Keratinocyte (primary cell): ENCODE measurements around the gene ZBTB1. TPM values are rescaled to one million over a fixed set of nuclear protein-coding genes. Genes with fewer than 3 reads are reported as not detected.

ENCODE experiments used
- DNase-seq: peaks from one replicate; pipeline ENCODE4 v3.0.0-alpha.2; 2011; ENCODE audit warnings: low read depth, missing footprints, low spot score
- FAIRE-seq: peaks from 2 replicates; lab custom pipeline; 2011; peaks lifted over from hg19 to GRCh38; lab: Jason Lieb, UNC
- H2AFZ ChIP-seq: 2 replicates; pipeline ENCODE4 v1.6.0; 2012; ENCODE audit warnings: low read length, control low read depth, inconsistent platforms; ENCODE audit not compliant: control insufficient read depth
- H3K27ac ChIP-seq: 2 replicates; pipeline ENCODE4 v1.5.1; 2011; ENCODE audit warnings: low read length; ENCODE audit not compliant: control insufficient read depth, insufficient read depth
- H3K27me3 ChIP-seq: 3 replicates; pipeline ENCODE4 v1.6.0; 2011; ENCODE audit warnings: low read length; ENCODE audit not compliant: control insufficient read depth, insufficient read depth; ENCODE audit errors: extremely low read depth
- H3K36me3 ChIP-seq, 2 experiments: 2 replicates in 1 of 2; 3 replicates in 1 of 2; pipeline ENCODE4 v1.5.1; 2011; ENCODE audit warnings: low read length in 2 of 2, mild to moderate bottlenecking in 1 of 2; ENCODE audit not compliant: control insufficient read depth in 2 of 2, insufficient read depth in 2 of 2; ENCODE audit errors: extremely low read depth in 1 of 2
- H3K4me1 ChIP-seq: 3 replicates; pipeline ENCODE4 v1.5.1; 2011; ENCODE audit warnings: low read length; ENCODE audit not compliant: control insufficient read depth, insufficient read depth; ENCODE audit errors: extremely low read depth
- H3K4me2 ChIP-seq: 3 replicates; pipeline ENCODE4 v1.6.0; 2011; ENCODE audit warnings: low read depth, low read length; ENCODE audit not compliant: control insufficient read depth, insufficient read depth; ENCODE audit errors: extremely low read depth
- H3K4me3 ChIP-seq, 3 experiments: fragments of 200-600 bp in 1 of 3; sonication (generic) in 1 of 3; 2 replicates in 2 of 3; 3 replicates in 1 of 3; pipeline ENCODE4 v1.5.1; 2011 to 2016; ENCODE audit warnings: low read length in 3 of 3, mild to moderate bottlenecking in 3 of 3, control low read depth in 2 of 3, inconsistent platforms in 1 of 3, low read depth in 1 of 3, mixed read lengths in 1 of 3, mixed run types in 1 of 3, moderate library complexity in 1 of 3; ENCODE audit not compliant: control insufficient read depth in 2 of 3, insufficient read depth in 2 of 3; ENCODE audit errors: extremely low read depth in 1 of 3
- H3K79me2 ChIP-seq: 2 replicates; pipeline ENCODE4 v1.6.0; 2012; ENCODE audit warnings: low read length; ENCODE audit not compliant: control insufficient read depth, insufficient read depth
- H3K9ac ChIP-seq: 3 replicates; pipeline ENCODE4 v1.6.0; 2011; ENCODE audit warnings: low read length; ENCODE audit not compliant: control insufficient read depth, insufficient read depth; ENCODE audit errors: extremely low read depth
- H3K9me1 ChIP-seq: 3 replicates; pipeline ENCODE4 v1.6.0; 2011; ENCODE audit warnings: low read length; ENCODE audit not compliant: control insufficient read depth, insufficient read depth; ENCODE audit errors: extremely low read depth
- H3K9me3 ChIP-seq: 2 replicates; pipeline ENCODE4 v1.5.1; 2012; ENCODE audit warnings: low read depth, low read length; ENCODE audit not compliant: control insufficient read depth
- H4K20me1 ChIP-seq: 3 replicates; pipeline ENCODE4 v1.6.0; 2011; ENCODE audit warnings: low read length; ENCODE audit not compliant: control insufficient read depth, insufficient read depth; ENCODE audit errors: extremely low read depth
- CTCF ChIP-seq, 3 experiments: IDR thresholded peaks in 1 of 3; conservative IDR thresholded peaks in 1 of 3; optimal IDR thresholded peaks in 1 of 3; 2 replicates in 2 of 3; 3 replicates in 1 of 3; pipeline versions ENCODE3 to v1.5.1; 2011; ENCODE audit warnings: low read length in 3 of 3, mild to moderate bottlenecking in 3 of 3, moderate library complexity in 2 of 3, control low read depth in 1 of 3, inconsistent platforms in 1 of 3; ENCODE audit not compliant: insufficient read depth in 2 of 3; ENCODE audit errors: extremely low read depth in 1 of 3
- EZH2 ChIP-seq: IDR thresholded peaks from one replicate; pipeline ENCODE4 v1.6.1; 2012; ENCODE audit warnings: inconsistent platforms, mild to moderate bottlenecking, low read length, moderate library complexity
- dilution Hi-C: fragments of 300-500 bp; cut with MboI; formaldehyde crosslinking; loops from one replicate; pipeline ENCODE4 v1.7.0; 2020; ENCODE audit warnings: low sequenced_read_pairs; ENCODE audit not compliant: extremely low pct_ligation_motif_present
- polyA plus RNA-seq, 5 experiments: library from polyadenylated mRNA; depleted of rRNA in 3 of 5; stranded (reverse) in 3 of 5; stranded (forward) in 1 of 5; unstranded in 1 of 5; fragments of >200 nt; gene quantifications; 1 replicate in 1 of 5; 2 replicates in 3 of 5; 3 replicates in 1 of 5; pipeline versions ENCODE4 v1.2.1 to v1.2.3, GENCODE V29; 2011 to 2012; ENCODE audit warnings: missing spikeins in 2 of 5, low read depth in 1 of 5, low replicate concordance in 1 of 5

The ZBTB1 gene
- polyA plus RNA-seq, 1 donor (not counting 4 experiments of a cell fraction or from before 2014, with no cell fraction given): 40.7 TPM

- Histone ChIP-seq H3K9ac (no peak overlapping the region), H3K27ac (no peak overlapping the region), H3K4me2 (no peak overlapping the region)
Observed at GRCh38 chr14:64536488-64537245, 32.1 kb downstream of the ZBTB1 start.

GRCh38 chr14:64540208-64541202, 35.9 kb downstream of the ZBTB1 start, which contains the start of gene HSPA2:
HSPA2 (plus strand) TSS chr14:64540741; CDS start chr14:64540850, 109 bp downstream.
- Histone ChIP-seq H3K79me2 (peaks cover 9% of the 10 kb centered on the region), H3K9me3 (peaks cover 3% of the 10 kb centered on the region), H3K4me1 (peaks cover 24% of the 10 kb centered on the region), H3K4me3 (peak within 1 kb of the TSS; percentile 44 to 72 (median 67)), H3K9me1 (no peaks in the 10 kb centered on the region), H3K27me3 (peaks cover 9% of the 10 kb centered on the region), H3K9ac (peak within 1 kb of the TSS; percentile 74), H2AFZ (peak within 1 kb of the TSS; percentile 86), H3K4me2 (peak within 1 kb of the TSS; percentile 86), H3K27ac (peak within 1 kb of the TSS; percentile 75), H3K36me3 (no peaks in the 10 kb centered on the region), H4K20me1 (no peaks in the 10 kb centered on the region)
- DNase-seq: peak; percentile 90
- TF ChIP-seq CTCF (optimal IDR thresholded peaks at IDR 0.05 in 1 of 3, IDR thresholded peaks at IDR 0.05 in 1 of 3, conservative IDR thresholded peaks at IDR 0.05 in 1 of 3; ENCODE audit: extremely low read depth in 1 of 3, insufficient read depth in 2 of 3, low read length in 3 of 3): peak; percentile 77 to 96 (median 85)
- no peak for TF ChIP-seq EZH2
- dilution Hi-C loops: no loop called here
- peak; percentile 85 for FAIRE-seq

More at GRCh38 chr14:64536488-64537245, 32.1 kb downstream of the ZBTB1 start:
- Histone ChIP-seq H3K36me3 (no peaks in the 10 kb centered on the region), H4K20me1 (no peaks in the 10 kb centered on the region), H3K9me1 (no peaks in the 10 kb centered on the region), H3K9me3 (peaks cover 3% of the 10 kb centered on the region), H3K4me3 (no peak overlapping the region), H2AFZ (no peak overlapping the region), H3K79me2 (peaks cover 4% of the 10 kb centered on the region), H3K4me1 (peaks cover 15% of the 10 kb centered on the region), H3K27me3 (peaks cover 9% of the 10 kb centered on the region)
- DNase-seq: no peak
- no peak for FAIRE-seq
- dilution Hi-C loops: no loop called here
- no peak for TF ChIP-seq CTCF (optimal IDR thresholded peaks at IDR 0.05 in 1 of 3, IDR thresholded peaks at IDR 0.05 in 1 of 3, conservative IDR thresholded peaks at IDR 0.05 in 1 of 3; ENCODE audit: extremely low read depth in 1 of 3, insufficient read depth in 2 of 3, low read length in 3 of 3)
- TF ChIP-seq EZH2: no peak
